K562 (cell line): Measurements from ENCODE around the gene GSTM2. TPM values are rescaled to one million over a fixed set of nuclear protein-coding genes. Genes with fewer than 3 reads are reported as not detected.

Experiments used
- ARNT ChIP-seq, 2 experiments: fragments of 450-650 bp; IDR thresholded peaks; 2 replicates each; pipeline ENCODE4 v1.6.1; 2016; ENCODE audit warnings: mild to moderate bottlenecking in 1 of 2
- CXXC5 ChIP-seq: fragments of 250-450 bp; sonication (Bioruptor Pico); IDR thresholded peaks from 2 replicates; pipeline ENCODE4 v1.8.0; 2022; ENCODE audit warnings: inconsistent platforms, mild to moderate bottlenecking, moderate library complexity
- HMGN3 ChIP-seq: IDR thresholded peaks from 2 replicates; pipeline ENCODE4 v1.6.1; 2011; ENCODE audit warnings: borderline replicate concordance, low read depth, mild to moderate bottlenecking, mixed read lengths, low read length; ENCODE audit not compliant: insufficient read length; ENCODE audit errors: extremely low read depth
- NCOA2 ChIP-seq, 2 experiments: fragments of 450-650 bp; IDR thresholded peaks; 2 replicates each; pipeline ENCODE4 v1.6.1; 2018; ENCODE audit warnings: mild to moderate bottlenecking in 2 of 2, moderate library complexity in 1 of 2; ENCODE audit not compliant: partially characterized antibody in 2 of 2
- NONO ChIP-seq, 2 experiments: fragments of 200-400 bp in 1 of 2; fragments of 450-650 bp in 1 of 2; formaldehyde crosslinking in 1 of 2; IDR thresholded peaks; 2 replicates each; pipeline ENCODE4 v1.6.1; 2017; ENCODE audit warnings: low read depth in 2 of 2, mild to moderate bottlenecking in 2 of 2, moderate library complexity in 2 of 2, low read length in 1 of 2
- PBX2 ChIP-seq, 2 experiments: IDR thresholded peaks in 1 of 2; conservative IDR thresholded peaks in 1 of 2; 2 replicates each; pipeline ENCODE4 v1.6.1; 2016; ENCODE audit warnings: low read depth in 2 of 2, mild to moderate bottlenecking in 1 of 2, missing compliant biosample characterization in 1 of 2, missing genetic modification characterization in 1 of 2, moderate library complexity in 1 of 2
- PML ChIP-seq: IDR thresholded peaks from 2 replicates; pipeline ENCODE4 v1.6.1; 2012; ENCODE audit warnings: low read length, inconsistent platforms
- POLR3G ChIP-seq: IDR thresholded peaks from 2 replicates; pipeline ENCODE4 v1.6.1; 2011; ENCODE audit not compliant: insufficient read length, insufficient replicate concordance; ENCODE audit errors: extremely low read depth
- PRMT5 ChIP-seq: sonication (generic); formaldehyde crosslinking; IDR thresholded peaks from 2 replicates; pipeline ENCODE4 v1.5.0; 2020; ENCODE audit warnings: missing genetic modification reagents
- SIRT6 ChIP-seq: IDR thresholded peaks from one replicate; pipeline ENCODE4 v1.6.1; 2012; ENCODE audit warnings: low read depth, mild to moderate bottlenecking, control low read depth, inconsistent platforms, low read length, moderate library complexity
- SNIP1 ChIP-seq: fragments of 450-650 bp; IDR thresholded peaks from 2 replicates; pipeline ENCODE4 v1.7.1; 2017; ENCODE audit warnings: low read depth, mild to moderate bottlenecking
- SRF ChIP-seq, 2 experiments: fragments of 250-450, 450-650 bp in 1 of 2; sonication (Bioruptor Pico) in 1 of 2; sonication (generic) in 1 of 2; formaldehyde crosslinking; IDR thresholded peaks; 2 replicates each; pipeline versions ENCODE4 v1.5.0 to v1.5.1; 2020 to 2022; ENCODE audit warnings: mild to moderate bottlenecking in 1 of 2, missing genetic modification reagents in 1 of 2
- USF2 ChIP-seq: sonication (generic); formaldehyde crosslinking; IDR thresholded peaks from 2 replicates; pipeline ENCODE4 v1.5.0; 2020; ENCODE audit warnings: missing genetic modification reagents
- polyA plus RNA-seq, 8 experiments: library from polyadenylated mRNA; depleted of rRNA in 4 of 8; stranded (reverse) in 5 of 8; unstranded in 3 of 8; fragments of >200 nt; fragmentation: Nextera tagmentation in 2 of 8; fragmentation: Illumina TruSeq in 1 of 8; extraction: Ambion mirVana in 2 of 8; extraction: Trizol in 1 of 8; gene quantifications; 2 replicates each; pipeline versions ENCODE4 v1.2.1 to v1.2.3, GENCODE V29; 2011 to 2014; ENCODE audit warnings: inconsistent platforms in 1 of 8, missing spikeins in 1 of 8
- total RNA-seq, 7 experiments: library from RNA; depleted of rRNA in 6 of 7; stranded (reverse); fragments of >200 nt in 6 of 7; fragmentation: Illumina TruSeq in 2 of 7; extraction: Trizol in 2 of 7; gene quantifications; 2 replicates each; pipeline versions ENCODE4 v1.2.1 to v1.2.3, GENCODE V29; 2011 to 2021; ENCODE audit warnings: low replicate concordance in 1 of 7
- TF ChIP-seq, protein P1 (sequence below), 2 experiments: IDR thresholded peaks; 2 replicates each; pipeline ENCODE4 v1.6.1; 2012; ENCODE audit warnings: improper control_type of control experiment in 2 of 2, low read depth in 2 of 2, low read length in 2 of 2, borderline replicate concordance in 1 of 2

Gene GSTM2
- total and polyA plus RNA-seq, 9 of the 15 experiments (the other 6 are each of a cell fraction or from before 2014, with no cell fraction given) = 1.6 to 15.1 (median 6.8) TPM

GRCh38 chr1:109619576-109620400 lies 48.1 kb upstream of the GSTM2 start, which contains the start of the genes AMPD2 and GNAT2 (continued):
- TF ChIP-seq SRF (CRISPR knock-in tag; IDR thresholded peaks at IDR 0.05) (0 out of 4 replicates have a peak, but pooled peaks of 1 of the 2 experiments have one; percentile 5), NCOA2 (IDR thresholded peaks at IDR 0.05; ENCODE audit: partially characterized antibody in 2 of 2) (no peak), HMGN3 (peak; percentile 95), PML (peak; percentile 52; the same call in 1 of the 2 replicates), PRMT5 (CRISPR knock-in tag) (0 out of 2 replicates have a peak, but pooled peaks have one; percentile 11), PBX2 (CRISPR knock-in tag; IDR thresholded peaks at IDR 0.05; ENCODE audit: low read depth) (no peak), PBX2 (tag; conservative IDR thresholded peaks at IDR 0.05; ENCODE audit: low read depth) (0 out of 2 replicates have a peak, but pooled peaks have one; percentile 25), SNIP1 (no peak), ARNT (IDR thresholded peaks at IDR 0.05) (peak in 1 of 2 experiments; percentile 80; a peak in 1 of 4 replicates), USF2 (CRISPR knock-in tag) (peak; percentile 83), CXXC5 (peak; percentile 58; the same call in 1 of the 2 replicates), SIRT6 (no peak), NONO (IDR thresholded peaks at IDR 0.05; ENCODE audit: low read depth in 2 of 2, low read length in 1 of 2) (no peak), POLR3G (no peak)
- TF ChIP-seq, protein P1, sequence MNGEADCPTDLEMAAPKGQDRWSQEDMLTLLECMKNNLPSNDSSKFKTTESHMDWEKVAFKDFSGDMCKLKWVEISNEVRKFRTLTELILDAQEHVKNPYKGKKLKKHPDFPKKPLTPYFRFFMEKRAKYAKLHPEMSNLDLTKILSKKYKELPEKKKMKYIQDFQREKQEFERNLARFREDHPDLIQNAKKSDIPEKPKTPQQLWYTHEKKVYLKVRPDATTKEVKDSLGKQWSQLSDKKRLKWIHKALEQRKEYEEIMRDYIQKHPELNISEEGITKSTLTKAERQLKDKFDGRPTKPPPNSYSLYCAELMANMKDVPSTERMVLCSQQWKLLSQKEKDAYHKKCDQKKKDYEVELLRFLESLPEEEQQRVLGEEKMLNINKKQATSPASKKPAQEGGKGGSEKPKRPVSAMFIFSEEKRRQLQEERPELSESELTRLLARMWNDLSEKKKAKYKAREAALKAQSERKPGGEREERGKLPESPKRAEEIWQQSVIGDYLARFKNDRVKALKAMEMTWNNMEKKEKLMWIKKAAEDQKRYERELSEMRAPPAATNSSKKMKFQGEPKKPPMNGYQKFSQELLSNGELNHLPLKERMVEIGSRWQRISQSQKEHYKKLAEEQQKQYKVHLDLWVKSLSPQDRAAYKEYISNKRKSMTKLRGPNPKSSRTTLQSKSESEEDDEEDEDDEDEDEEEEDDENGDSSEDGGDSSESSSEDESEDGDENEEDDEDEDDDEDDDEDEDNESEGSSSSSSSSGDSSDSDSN (IDR thresholded peaks at IDR 0.05; ENCODE audit: borderline replicate concordance in 1 of 2, low read depth in 2 of 2, low read length in 2 of 2) = 0 out of 4 replicates have a peak, but pooled peaks of 1 of the 2 experiments have one; percentile 19
